HCT116 (cell line): ENCODE results near the gene ANKRD44.

Experiments used
- EGR1 ChIP-seq: IDR thresholded peaks from 2 replicates; pipeline ENCODE4 v1.6.1; 2012; ENCODE audit warnings: low read depth
- EZH2 ChIP-seq: fragments of 200-600 bp; sonication (generic); IDR thresholded peaks from 2 replicates; pipeline ENCODE4 v1.6.1; 2017; ENCODE audit warnings: antibody characterized with exemption, mixed run types
- POLR2A ChIP-seq: IDR thresholded peaks from 2 replicates; pipeline ENCODE4 v1.7.0; 2011; ENCODE audit warnings: borderline replicate concordance; ENCODE audit not compliant: insufficient read depth, insufficient read length; ENCODE audit errors: extremely low read depth
- POLR2AphosphoS5 ChIP-seq: IDR thresholded peaks from 2 replicates; pipeline ENCODE4 v1.6.1; 2011; ENCODE audit warnings: mild to moderate bottlenecking, low read depth, low read length, moderate library complexity
- RAD21 ChIP-seq: IDR thresholded peaks from 2 replicates; pipeline ENCODE4 v1.6.1; 2012; ENCODE audit warnings: low read depth, mild to moderate bottlenecking
- SRF ChIP-seq: IDR thresholded peaks from 2 replicates; pipeline ENCODE4 v1.6.1; 2012; ENCODE audit warnings: low read depth
- YY1 ChIP-seq: IDR thresholded peaks from 2 replicates; pipeline ENCODE4 v1.6.1; 2011; ENCODE audit warnings: low read length, low read depth, moderate library complexity, mild to moderate bottlenecking; ENCODE audit not compliant: insufficient replicate concordance; ENCODE audit errors: extremely low read depth
- TF ChIP-seq, protein P1 (sequence below), 3 experiments: fragments of 200-600 bp in 1 of 3; sonication (generic) in 1 of 3; IDR thresholded peaks in 2 of 3; conservative IDR thresholded peaks in 1 of 3; 2 replicates each; pipeline ENCODE4 v1.5.1; 2012 to 2017; ENCODE audit warnings: low read depth in 2 of 3, low read length in 2 of 3, antibody characterized with exemption in 1 of 3, borderline replicate concordance in 1 of 3, control low read depth in 1 of 3, mild to moderate bottlenecking in 1 of 3, mixed read lengths in 1 of 3, mixed run types in 1 of 3, moderate library complexity in 1 of 3; ENCODE audit not compliant: insufficient read depth in 1 of 3
- TF ChIP-seq, protein P2 (sequence below): IDR thresholded peaks from 2 replicates; pipeline ENCODE4 v1.6.1; 2012

DNA sequence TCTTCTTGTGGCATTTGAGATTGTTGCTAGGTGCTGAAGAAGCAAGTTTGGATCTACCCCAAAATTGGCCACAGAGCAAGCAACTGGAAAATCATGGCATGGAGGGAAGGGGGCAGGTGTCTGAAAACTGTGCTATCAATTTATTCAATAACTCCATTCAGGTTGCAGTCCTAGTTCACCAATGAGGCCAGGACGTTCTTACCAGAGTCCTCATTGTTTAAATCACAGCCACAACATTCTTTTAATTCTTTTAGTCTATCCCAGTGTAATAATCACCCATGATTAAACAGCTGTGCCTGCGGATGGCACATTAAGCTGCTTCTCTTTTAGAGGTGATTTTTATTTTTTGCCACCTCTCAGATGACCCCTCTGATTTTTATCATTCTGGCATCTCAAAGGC lies 103.5 kb downstream of the ANKRD44 start:
- no peak for TF ChIP-seq POLR2A
- TF ChIP-seq, protein P1, sequence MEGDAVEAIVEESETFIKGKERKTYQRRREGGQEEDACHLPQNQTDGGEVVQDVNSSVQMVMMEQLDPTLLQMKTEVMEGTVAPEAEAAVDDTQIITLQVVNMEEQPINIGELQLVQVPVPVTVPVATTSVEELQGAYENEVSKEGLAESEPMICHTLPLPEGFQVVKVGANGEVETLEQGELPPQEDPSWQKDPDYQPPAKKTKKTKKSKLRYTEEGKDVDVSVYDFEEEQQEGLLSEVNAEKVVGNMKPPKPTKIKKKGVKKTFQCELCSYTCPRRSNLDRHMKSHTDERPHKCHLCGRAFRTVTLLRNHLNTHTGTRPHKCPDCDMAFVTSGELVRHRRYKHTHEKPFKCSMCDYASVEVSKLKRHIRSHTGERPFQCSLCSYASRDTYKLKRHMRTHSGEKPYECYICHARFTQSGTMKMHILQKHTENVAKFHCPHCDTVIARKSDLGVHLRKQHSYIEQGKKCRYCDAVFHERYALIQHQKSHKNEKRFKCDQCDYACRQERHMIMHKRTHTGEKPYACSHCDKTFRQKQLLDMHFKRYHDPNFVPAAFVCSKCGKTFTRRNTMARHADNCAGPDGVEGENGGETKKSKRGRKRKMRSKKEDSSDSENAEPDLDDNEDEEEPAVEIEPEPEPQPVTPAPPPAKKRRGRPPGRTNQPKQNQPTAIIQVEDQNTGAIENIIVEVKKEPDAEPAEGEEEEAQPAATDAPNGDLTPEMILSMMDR (IDR thresholded peaks at IDR 0.05 in 2 of 3, conservative IDR thresholded peaks at IDR 0.05 in 1 of 3; ENCODE audit: borderline replicate concordance in 1 of 3, insufficient read depth in 1 of 3, low read depth in 2 of 3, low read length in 2 of 3): no peak
- TF ChIP-seq YY1: no peak
- TF ChIP-seq POLR2AphosphoS5: no peak
- no peak for TF ChIP-seq EZH2
- no peak for TF ChIP-seq EGR1
- TF ChIP-seq, protein P2, sequence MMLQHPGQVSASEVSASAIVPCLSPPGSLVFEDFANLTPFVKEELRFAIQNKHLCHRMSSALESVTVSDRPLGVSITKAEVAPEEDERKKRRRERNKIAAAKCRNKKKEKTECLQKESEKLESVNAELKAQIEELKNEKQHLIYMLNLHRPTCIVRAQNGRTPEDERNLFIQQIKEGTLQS: no peak
- no peak for TF ChIP-seq SRF
- TF ChIP-seq RAD21: no peak
